Activated CD4-positive, alpha-beta T cell treated with anti-CD3 and anti-CD28 coated beads, Interleukin-2, amount 50 U/mL, for 4 hours (primary cell): ENCODE results near the gene MGAT5.

Experiments
- DNase-seq, 2 experiments: peaks; one replicate each; pipeline ENCODE4 v3.0.0-alpha.2; 2020

Gene MGAT5

GRCh38 chr2:134370655-134371445, 117.0 kb downstream of the MGAT5 start:
- no peak for DNase-seq

DNA sequence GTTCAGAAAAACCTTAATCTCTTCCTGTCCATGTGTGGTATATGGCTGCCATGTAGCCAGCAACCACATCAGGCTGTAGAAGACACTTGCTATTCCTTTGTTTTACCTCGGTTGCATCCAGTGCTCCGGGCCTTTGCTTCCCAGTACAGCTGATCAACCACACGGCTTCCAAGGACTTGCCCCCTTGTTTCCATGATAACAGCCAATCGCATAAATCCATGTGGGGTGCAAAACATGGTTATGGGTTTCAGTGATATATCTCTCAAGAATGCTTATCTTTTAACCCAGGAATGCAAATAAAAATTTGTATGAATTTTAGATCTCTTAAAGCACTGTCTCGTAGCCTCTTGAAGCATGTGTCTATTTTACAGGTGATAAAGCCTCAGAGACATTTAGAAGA, 118.3 kb downstream of the MGAT5 start:
- no peak for DNase-seq

DNA sequence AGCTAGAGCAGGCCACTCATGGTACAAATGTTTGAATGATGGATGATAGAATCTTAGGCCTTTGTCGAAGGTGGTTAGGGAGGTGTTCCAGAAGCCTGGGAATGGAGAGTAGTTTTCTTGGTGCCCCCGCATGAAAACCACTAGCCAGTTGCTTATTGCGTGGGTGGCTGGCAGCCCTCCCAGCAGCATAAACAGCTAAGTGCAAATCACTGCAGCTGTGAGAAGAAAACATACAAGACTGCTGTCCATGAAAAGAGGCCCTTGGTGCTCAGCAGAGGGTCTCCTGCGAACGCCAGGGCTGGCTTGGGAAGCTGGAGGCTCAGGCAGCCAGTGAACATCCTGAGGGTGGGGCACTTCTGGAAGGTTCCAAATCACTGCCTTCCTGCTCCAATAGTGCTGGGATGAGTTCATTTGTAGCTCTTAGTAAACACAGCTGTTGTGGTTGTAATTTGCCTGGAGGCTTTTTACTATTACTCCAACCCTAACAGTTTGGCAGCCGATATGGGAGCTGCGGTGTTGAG, 118.8 kb downstream of the MGAT5 start:
- DNase-seq: no peak

DNA sequence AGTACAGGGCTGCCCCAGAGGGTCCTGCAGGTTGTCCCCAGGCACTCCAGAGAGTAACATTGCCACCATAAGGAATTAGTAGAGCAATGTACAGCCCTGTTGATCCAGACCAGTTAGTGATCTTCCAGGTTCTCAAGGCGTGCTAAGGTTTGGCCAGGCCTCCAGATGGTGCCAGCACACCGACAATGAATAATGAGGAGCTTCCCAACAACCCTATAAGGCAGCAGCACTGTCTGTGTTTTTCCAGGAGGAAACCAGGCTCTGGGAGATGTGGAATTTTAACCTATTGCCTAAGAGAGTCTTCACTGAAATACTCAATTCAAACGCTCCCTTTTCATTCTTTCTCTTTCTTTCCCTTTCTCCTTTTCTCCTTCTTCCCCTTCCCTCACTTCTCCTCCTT, 122.1 kb downstream of the MGAT5 start:
- DNase-seq: no peak

DNA sequence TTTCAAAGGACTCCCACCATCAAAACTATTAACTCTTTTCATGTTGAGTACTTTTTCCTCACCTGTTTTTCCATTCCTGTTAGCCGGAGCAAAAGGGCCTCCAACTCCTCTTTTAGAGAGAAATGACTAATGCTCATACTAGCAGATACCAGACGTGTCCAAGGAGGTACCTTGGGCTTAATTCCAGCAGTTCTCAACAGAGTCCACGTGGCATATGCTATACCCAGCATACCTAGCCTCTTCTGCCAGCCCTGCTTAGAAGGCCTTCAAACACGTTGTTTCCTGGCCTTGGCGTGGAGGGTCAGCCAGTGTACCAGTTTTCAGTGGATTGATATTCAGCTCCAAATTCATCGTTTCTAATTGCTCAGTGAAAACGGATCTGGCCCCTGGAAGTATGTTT, 123.9 kb downstream of the MGAT5 start:
- no peak for DNase-seq

DNA sequence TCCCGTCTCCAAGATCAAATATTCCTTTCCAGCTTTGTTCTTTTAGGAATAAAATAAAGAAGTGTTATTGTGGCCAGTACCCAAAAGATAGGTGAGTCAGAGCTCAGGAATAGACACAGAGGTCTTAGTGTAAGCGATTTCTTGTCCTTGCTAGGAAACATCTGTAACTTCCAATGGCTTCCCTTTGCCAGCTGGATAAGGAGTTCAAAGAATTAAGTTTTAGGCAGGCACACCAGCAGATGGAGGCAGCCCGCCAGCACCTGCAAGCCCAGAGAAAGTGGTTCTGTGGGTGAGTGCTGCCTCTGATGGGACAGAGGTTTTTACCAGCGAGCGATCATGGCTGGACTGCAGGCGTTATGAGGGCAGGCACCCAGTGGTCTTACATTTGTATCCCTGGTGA, 125.4 kb downstream of the MGAT5 start:
- DNase-seq: no peak

GRCh38 chr2:134379722-134380121, 125.8 kb downstream of the MGAT5 start:
- no peak for DNase-seq

DNA sequence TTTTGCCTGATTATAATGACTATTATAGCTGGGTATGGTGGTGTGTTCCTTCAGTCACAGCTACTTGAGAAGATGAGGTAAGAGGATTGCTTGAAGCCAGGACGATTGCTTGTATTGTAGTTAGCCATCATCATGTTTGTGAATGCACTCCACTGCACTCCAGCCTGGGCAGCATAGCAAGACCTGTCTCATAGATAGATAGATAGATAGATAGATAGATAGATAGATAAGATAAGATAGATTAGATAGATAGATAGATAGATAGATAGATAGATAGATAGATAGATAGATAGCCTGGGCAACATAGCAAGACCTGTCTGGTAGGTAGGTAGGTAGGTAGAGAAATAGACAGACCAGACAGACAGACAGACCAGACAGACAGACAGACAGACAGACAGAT, 127.3 kb downstream of the MGAT5 start:
- no peak for DNase-seq

DNA sequence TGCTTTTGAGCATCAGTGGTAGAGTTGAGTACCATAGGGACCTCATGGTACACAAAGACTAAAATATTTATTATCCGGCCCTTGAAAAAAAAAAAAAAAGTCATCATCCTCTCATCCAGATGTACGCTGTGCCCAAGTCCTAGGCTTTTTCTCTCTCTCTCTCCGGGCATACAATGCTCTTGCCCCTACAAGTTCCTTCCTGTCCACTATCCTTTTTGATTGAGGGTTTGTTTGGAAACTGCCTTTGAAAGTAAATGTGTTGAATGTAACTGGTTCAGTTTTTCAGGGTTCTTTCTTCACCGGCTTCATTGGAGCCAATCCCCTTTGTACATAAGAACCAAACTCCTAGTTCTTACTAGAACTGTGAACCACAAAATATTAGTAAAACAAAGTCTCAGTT, 130.3 kb downstream of the MGAT5 start:
- DNase-seq: no peak

DNA sequence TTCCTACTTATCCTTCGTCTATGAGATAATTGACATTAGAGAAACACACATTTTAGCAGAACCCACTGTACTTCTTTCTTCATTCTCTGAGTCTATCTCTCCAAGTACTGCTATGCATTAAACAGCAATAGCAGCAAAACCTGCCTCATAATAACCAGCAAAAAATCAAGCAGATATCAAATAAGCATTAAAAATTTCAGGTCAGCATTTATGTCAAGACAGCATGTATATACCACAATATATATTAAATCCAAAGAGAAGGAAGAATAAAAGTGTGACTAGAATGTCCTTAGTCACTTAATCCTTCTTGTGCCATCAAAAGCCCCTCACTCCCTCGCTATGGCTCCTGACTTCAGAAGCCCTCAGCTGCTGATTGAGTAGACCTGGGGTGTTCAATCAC, 131.3 kb downstream of the MGAT5 start:
- DNase-seq: no peak

DNA sequence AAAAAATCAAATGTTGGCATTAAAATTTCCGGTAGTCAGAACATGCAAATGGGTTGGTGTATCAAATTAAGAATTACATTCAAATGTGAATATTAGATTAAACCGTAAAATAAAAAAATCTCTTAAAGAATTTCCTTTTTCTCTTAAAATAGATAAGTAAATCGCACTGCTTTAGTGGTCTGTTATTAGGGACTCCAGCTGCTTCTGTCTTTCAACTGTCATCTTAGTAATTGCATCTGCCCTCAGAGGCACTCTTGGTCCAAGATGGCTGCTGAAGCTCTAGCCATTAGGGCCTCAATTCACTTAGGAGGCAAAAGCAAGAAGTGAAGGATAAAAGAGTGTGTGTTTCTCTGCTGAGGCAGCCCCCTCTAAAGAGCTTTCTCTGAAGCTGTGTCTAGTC, 132.4 kb downstream of the MGAT5 start:
- DNase-seq: no peak

DNA sequence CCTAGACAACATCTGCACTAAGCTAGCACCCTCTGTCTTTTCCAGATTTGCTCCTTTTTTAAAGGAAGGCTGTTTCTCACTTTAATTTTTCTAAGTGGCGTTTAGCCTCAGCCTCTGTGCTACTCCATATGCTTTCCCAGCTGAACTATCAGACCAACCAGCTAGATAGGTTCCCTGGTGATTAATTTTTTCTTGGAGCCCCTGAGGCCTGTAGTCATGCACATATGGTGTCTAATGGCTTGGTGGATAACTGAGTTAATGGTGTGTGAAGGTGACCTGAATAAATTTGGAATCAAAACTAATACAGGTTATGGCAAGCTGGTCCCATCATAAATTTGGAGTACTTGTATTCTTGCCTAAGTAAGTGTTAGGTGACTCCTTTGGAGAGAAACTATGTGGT, 135.5 kb downstream of the MGAT5 start:
- DNase-seq: no peak

GRCh38 chr2:134391751-134392160, 137.9 kb downstream of the MGAT5 start:
- no peak for DNase-seq

DNA sequence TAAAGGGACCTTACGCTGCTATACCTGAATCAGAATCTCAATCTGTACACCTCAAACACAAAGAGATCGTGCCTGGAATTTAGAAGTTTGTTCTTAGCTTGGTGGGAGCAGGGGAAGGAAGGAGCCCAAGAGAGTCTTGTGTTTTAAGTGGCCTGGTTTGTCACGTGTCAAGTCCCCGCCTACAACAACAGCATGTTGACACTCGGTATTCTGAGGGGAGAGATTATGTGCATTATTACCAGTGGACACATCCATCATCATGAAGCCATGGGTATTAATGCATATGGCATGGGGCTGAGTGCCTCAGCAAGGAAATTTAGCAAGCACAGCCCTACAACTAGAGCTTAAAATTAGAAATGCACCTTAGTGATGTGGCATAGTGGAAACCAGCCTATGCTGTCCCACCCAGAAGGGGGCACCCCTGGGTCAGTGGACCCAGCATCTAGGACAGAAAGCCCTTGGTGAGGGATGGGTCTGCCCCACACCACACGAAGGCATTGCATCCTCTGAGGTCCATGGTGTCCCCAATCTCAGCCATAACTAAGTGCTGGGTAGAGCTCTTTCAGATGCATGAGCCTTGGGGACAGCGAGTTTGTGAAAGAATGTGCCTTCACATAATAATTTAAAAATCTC, 138.7 kb downstream of the MGAT5 start:
- DNase-seq: no peak

- DNase-seq: no peak
Observed at GRCh38 chr2:134393075-134393461, 139.2 kb downstream of the MGAT5 start.

DNA sequence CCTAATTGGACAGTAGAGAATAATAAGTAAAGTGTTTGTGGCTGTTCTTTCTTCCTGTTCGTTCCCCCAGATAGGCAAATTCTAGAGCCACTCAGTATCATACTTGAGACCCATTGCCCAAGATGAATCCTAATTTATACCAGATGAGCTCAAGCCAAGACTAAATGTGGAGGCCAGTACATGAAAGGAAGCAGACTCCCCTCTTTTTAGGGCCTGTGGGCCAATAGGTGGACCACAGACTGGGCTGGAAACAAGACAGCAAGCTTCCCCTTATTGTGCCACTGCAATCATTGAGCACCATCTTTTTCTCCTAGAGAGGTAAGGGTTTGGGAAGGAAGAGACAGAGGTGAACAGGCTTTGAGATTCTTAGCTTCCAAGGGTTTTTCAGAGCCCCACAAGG, 141.9 kb downstream of the MGAT5 start:
- no peak for DNase-seq

GRCh38 chr2:134396493-134396892, 142.6 kb downstream of the MGAT5 start:
- no peak for DNase-seq

- no peak for DNase-seq
Observed at GRCh38 chr2:134397146-134397896, 143.4 kb downstream of the MGAT5 start.

- DNase-seq: no peak
Observed at GRCh38 chr2:134398300-134398699, 144.4 kb downstream of the MGAT5 start.

DNA sequence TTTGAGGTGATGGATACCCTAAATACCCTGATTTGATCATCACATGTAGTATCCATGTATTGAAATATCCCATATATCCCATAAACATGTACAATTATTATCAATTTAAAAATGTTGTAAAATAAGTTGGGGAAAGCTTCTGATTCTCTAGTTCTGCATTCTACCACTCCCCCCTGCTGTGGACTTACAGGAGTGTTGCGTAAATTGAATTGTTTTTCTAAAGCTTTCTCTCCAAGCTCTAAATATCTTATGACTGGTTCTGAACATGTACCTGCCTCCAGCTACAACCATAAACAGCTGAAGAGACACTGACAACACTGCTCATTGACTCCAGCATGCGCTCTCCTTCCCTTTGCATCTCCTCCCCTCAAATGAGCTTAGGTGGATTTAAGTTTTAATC, 145.2 kb downstream of the MGAT5 start:
- no peak for DNase-seq

GRCh38 chr2:134401081-134401497, 147.2 kb downstream of the MGAT5 start:
- DNase-seq: no peak

GRCh38 chr2:134401789-134402188, 147.9 kb downstream of the MGAT5 start:
- no peak for DNase-seq

- DNase-seq: no peak
Observed at GRCh38 chr2:134402410-134402809, 148.5 kb downstream of the MGAT5 start.

DNA sequence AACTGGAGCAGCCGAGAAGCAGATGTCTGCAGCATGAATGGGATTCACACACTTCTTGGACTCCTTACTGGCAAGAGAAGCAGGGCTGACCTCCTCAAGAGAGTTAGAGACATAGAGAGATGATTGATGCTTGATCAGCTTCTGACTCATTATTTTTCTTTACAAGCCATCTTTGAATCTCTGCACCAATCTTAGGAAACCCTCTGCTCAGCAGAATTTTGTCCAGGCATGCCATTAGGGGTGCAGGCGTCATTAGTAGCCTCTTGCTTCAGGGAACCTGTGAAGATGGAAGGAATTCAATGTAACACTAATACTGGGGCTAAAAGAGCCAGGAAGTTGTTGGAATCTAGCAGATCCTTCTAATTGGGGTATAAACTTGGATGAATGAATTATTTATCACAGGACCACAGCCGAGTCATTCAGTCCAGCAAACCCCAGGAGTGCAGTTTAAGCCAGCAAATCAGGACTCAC, 151.8 kb downstream of the MGAT5 start:
- DNase-seq: no peak
